Esophagus muscularis mucosa (tissue), 4 donors: ENCODE results near the gene TNFRSF25. TPM values are rescaled to one million over a fixed set of nuclear protein-coding genes. Genes with fewer than 3 reads are reported as not detected.
A peak's percentile ranks its signal among the peaks of the same experiment; 100 is the strongest.

Experiments used
- DNase-seq: peaks from one replicate; pipeline ENCODE4 v3.0.0-alpha.2; 2017; ENCODE audit errors: extremely low spot score
- H3K27ac ChIP-seq, 4 donors: fragments of 200-600 bp; sonication (generic); replicated peaks in 1 of 4; 1 replicate in 3 of 4; 2 replicates in 1 of 4; pipeline ENCODE4 v1.5.1; 2016 to 2019; ENCODE audit warnings: mild to moderate bottlenecking in 1 of 4
- H3K27me3 ChIP-seq, 4 donors: fragments of 200-600 bp; sonication (generic); one replicate each; pipeline versions ENCODE4 v1.5.1 to v1.6.0; 2016 to 2019
- H3K36me3 ChIP-seq, 4 donors: fragments of 200-600 bp; sonication (generic); one replicate each; pipeline ENCODE4 v1.5.1; 2016 to 2019
- H3K4me1 ChIP-seq, 4 donors: fragments of 200-600 bp; sonication (generic); one replicate each; pipeline ENCODE4 v1.5.1; 2016 to 2019
- H3K4me3 ChIP-seq, 4 donors: fragments of 200-600 bp; sonication (generic); 1 replicate in 2 of 4; 2 replicates in 2 of 4; pipeline ENCODE4 v1.5.1; 2016 to 2019; ENCODE audit warnings: mild to moderate bottlenecking in 4 of 4, moderate library complexity in 1 of 4
- H3K9me3 ChIP-seq, 4 donors: fragments of 200-600 bp; sonication (generic); 1 replicate in 3 of 4; 2 replicates in 1 of 4; pipeline ENCODE4 v1.5.1; 2016 to 2019
- EP300 ChIP-seq: sonication (generic); formaldehyde crosslinking; IDR thresholded peaks from one replicate; pipeline ENCODE4 v1.6.1; 2017; ENCODE audit warnings: antibody characterized with exemption
- POLR2A ChIP-seq: fragments of 450-650 bp; IDR thresholded peaks from one replicate; pipeline ENCODE4 v1.6.1; 2017; ENCODE audit warnings: antibody characterized with exemption, moderate library complexity, mild to moderate bottlenecking, low read depth
- POLR2AphosphoS5 ChIP-seq, 2 donors: sonication (generic); formaldehyde crosslinking; IDR thresholded peaks; one replicate each; pipeline ENCODE4 v1.6.1; 2017; ENCODE audit warnings: antibody characterized with exemption in 2 of 2
- WGBS: methylation state at CpG from one replicate; pipeline ENCODE4 v1.1.5; 2018; 5-methylcytosine and 5-hydroxymethylcytosine counted together
- intact Hi-C: fragments of 100-400 bp; cut with DNase I; formaldehyde crosslinking; loops from one replicate; pipeline ENCODE4 v1.15.1; 2023
- total RNA-seq, 4 donors: library from RNA; depleted of rRNA; stranded (reverse); fragments of >200 nt; gene quantifications; one replicate each; pipeline versions ENCODE4 v1.1.0 to v1.2.1, GENCODE V29; 2016
- TF ChIP-seq, protein P1 (sequence below), 3 experiments: fragments of 200-600 bp in 2 of 3; fragments of 450-650 bp in 1 of 3; sonication (generic) in 2 of 3; IDR thresholded peaks; one replicate each; pipeline ENCODE4 v1.5.1; 2017 to 2019; ENCODE audit warnings: antibody characterized with exemption in 3 of 3, mild to moderate bottlenecking in 2 of 3, moderate library complexity in 1 of 3

TNFRSF25 gene
- total RNA-seq, 4 donors from 2014 or later, result 2.5 to 9.1 (median 9.1) TPM

DNA sequence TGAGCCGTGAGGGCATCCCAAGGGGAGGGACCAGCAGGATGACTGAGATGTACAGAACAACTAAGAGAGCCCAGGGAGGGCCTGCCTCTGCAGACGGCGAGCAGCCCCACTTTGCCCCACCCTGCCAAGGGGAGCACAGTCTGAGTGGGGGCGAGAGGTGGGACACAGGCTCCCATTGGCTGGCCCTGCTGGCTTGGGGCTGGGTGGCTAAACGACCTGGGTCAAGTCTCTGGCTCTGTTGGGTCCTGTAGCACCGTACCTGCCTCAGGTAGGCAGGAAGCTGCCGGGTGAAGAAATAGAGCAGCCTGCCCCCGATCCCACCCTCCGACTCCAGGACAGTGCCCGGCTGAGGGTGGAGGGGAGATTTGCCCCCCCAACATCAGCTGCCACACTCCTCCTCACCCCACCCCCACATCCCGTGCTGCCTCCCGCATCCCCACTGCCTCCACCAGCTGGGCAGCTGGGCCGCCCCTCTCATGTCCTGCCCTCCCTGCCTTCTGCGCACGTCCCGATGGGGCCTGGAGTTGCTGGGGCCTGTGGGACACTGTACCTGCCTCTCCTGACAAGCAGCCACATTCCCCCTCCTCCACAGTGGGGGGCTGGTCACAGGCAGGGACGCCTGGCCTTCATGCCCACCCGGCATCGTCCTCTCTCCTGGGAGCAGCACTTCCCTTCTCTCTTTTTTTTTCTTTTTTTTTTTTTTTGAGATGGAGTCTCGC lies 38.1 kb upstream of the TNFRSF25 start:
- Histone ChIP-seq H3K4me3 (no peak overlapping the region), H3K27me3 (peaks cover 0 to 41% (median 0%) of the 10 kb centered on the region in 4 donors), H3K9me3 (no peaks in the 10 kb centered on the region), H3K36me3 (no peaks in the 10 kb centered on the region), H3K4me1 (peaks cover 15 to 18% (median 17%) of the 10 kb centered on the region in 4 donors), H3K27ac (no peak overlapping the region)
- intact Hi-C loops, result no loop called here
- DNase-seq, result no peak
- 83% methylated on average over 16 of the region's 20 CpGs for WGBS
- TF ChIP-seq POLR2A (no peak), EP300 (no peak), POLR2AphosphoS5 (IDR thresholded peaks at IDR 0.05) (no peak)
- TF ChIP-seq, protein P1, sequence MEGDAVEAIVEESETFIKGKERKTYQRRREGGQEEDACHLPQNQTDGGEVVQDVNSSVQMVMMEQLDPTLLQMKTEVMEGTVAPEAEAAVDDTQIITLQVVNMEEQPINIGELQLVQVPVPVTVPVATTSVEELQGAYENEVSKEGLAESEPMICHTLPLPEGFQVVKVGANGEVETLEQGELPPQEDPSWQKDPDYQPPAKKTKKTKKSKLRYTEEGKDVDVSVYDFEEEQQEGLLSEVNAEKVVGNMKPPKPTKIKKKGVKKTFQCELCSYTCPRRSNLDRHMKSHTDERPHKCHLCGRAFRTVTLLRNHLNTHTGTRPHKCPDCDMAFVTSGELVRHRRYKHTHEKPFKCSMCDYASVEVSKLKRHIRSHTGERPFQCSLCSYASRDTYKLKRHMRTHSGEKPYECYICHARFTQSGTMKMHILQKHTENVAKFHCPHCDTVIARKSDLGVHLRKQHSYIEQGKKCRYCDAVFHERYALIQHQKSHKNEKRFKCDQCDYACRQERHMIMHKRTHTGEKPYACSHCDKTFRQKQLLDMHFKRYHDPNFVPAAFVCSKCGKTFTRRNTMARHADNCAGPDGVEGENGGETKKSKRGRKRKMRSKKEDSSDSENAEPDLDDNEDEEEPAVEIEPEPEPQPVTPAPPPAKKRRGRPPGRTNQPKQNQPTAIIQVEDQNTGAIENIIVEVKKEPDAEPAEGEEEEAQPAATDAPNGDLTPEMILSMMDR (IDR thresholded peaks at IDR 0.05), result no peak

DNA sequence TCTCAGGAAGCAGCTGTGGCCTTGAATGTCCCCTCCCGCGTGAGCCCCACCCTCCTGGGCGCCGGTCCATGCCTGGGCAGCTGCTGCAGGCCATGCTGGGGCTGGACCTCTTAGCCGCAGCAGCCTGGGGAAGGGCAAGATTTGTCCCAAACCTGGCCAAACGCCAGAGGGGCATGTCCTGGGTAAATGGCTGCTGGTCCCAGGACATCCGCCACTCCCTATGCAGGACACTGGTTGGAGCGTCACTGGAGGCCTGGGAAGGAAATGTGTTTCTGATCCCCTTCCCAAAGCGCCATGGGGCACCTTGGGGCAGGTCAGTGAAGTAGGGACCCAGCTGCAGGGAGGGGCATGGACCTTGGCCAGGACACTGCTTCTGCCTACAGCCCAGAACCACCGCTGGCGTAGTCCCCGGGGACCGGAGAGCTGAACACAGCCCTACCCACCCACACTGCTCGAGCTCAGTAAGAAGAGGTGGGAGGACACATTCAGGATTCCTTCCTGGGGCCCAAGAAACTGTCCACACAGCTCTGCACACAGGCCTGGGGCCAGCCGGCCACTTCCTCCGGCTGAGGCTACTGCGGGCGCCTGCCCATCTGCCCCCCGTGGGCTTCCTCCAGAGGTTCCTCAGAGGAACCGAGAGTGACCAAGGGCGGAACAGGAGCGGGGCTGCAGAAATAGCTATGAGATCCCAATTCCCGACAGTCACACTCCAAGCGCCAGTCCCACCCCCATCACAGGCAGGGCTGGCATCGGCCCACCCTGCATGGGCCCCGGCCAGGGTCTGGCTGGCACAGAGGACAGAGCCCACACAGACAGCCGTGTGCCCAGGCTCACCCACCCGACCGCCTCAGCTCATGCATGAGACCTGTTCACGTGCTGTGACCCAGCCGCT lies 36.3 kb upstream of the TNFRSF25 start:
- TF ChIP-seq POLR2A (no peak), POLR2AphosphoS5 (IDR thresholded peaks at IDR 0.05) (no peak), EP300 (no peak)
- TF ChIP-seq, protein P1 (IDR thresholded peaks at IDR 0.05), result no peak
- Histone ChIP-seq H3K4me1 (peaks cover 25 to 33% (median 29%) of the 10 kb centered on the region in 4 donors), H3K27me3 (peaks cover 0 to 32% (median 0%) of the 10 kb centered on the region in 4 donors), H3K27ac (peak overlapping the region in 2 of 4 donors; percentile 13 to 15), H3K4me3 (no peak overlapping the region), H3K36me3 (no peaks in the 10 kb centered on the region), H3K9me3 (no peaks in the 10 kb centered on the region)
- no peak for DNase-seq
- intact Hi-C loops, result no loop called here
- 46% methylated on average over 17 of the region's 31 CpGs for WGBS

DNA sequence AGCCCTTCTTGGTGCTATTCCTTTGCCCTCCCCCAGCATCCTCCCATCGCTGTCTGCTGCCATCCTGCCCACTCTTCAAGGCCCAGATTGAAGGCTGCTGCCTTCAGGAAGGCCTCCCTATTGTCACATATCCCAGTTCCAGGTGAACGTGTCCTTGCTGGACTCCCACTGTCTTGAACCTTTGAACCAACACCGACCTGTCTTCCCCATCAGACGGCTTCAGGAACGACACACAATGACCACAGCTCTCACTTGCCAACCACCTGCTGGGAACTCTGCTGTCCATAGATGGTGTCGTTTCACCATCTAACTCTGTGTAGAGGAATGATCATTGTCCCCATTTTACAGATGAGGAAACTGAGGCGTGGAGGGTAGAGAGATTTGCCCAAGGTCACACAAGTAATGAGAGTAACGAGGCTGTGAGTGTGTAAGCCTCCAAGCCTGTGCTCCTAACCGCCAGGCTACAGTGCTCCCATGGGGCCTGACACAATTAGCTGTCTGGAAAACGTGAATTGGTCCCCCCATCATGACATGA lies 35.4 kb upstream of the TNFRSF25 start:
- peaks cover 25 to 41% (median 37%) of the 10 kb centered on the region in 4 donors for H3K4me1 ChIP-seq
- H3K9me3 ChIP-seq, result no peaks in the 10 kb centered on the region
- peaks cover 0 to 26% (median 0%) of the 10 kb centered on the region in 4 donors for H3K27me3 ChIP-seq
- TF ChIP-seq, protein P1 (IDR thresholded peaks at IDR 0.05), result no peak
- TF ChIP-seq EP300 (no peak), POLR2A (no peak), POLR2AphosphoS5 (IDR thresholded peaks at IDR 0.05) (no peak)
- DNase-seq, result no peak
- 87% methylated on average over 10 of the region's 10 CpGs for WGBS
- intact Hi-C loops, result no loop called here
- no peak overlapping the region for H3K27ac ChIP-seq
- H3K4me3 ChIP-seq, result no peak overlapping the region
- no peaks in the 10 kb centered on the region for H3K36me3 ChIP-seq

DNA sequence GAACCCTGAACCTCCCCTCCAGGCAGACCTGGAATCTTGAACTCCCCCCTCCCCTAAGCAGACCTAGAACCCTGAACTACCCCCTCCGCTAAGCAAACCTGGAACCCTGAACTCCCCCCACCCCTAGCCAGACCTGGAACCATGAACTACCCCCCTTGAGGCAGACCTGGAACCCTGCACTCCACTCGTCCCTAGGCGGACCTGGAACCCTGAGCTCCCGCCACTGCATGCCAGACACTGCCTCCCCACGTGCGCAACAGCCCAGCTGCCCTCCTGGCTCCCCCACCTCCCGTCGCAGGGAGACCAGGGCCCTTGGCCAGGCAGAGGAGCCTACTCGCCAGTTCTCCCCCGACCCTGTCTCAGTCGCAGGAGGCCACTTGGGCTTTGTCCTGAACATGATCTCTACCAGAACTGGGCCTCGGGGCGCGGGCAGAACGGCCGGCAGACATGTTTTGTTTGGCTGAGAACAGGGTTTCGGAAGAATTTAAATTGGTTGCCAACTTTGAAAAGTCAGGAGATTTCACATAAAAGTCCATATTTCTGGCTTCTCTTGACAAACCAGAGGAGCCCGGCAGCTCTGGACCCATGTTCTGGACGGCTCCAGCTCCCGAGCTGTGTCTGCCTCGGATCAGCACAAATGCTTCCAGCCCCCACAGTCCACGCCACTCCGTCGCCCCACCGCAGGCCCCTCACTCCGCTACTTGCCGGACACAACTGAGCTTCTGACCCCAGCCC lies 34.7 kb upstream of the TNFRSF25 start:
- Histone ChIP-seq H3K27me3 (peaks cover 0 to 20% (median 0%) of the 10 kb centered on the region in 4 donors), H3K9me3 (no peaks in the 10 kb centered on the region), H3K36me3 (no peaks in the 10 kb centered on the region), H3K4me3 (no peak overlapping the region), H3K27ac (no peak overlapping the region), H3K4me1 (peaks cover 28 to 47% (median 43%) of the 10 kb centered on the region in 4 donors)
- intact Hi-C loops, result no loop called here
- 75% methylated on average over 27 of the region's 27 CpGs for WGBS
- TF ChIP-seq POLR2AphosphoS5 (IDR thresholded peaks at IDR 0.05) (no peak), EP300 (no peak), POLR2A (no peak)
- TF ChIP-seq, protein P1 (IDR thresholded peaks at IDR 0.05), result no peak
- DNase-seq, result no peak
